Kidney (tissue), 22 donors: ENCODE measurements around the gene MYO1D. TPM values are rescaled to one million over a fixed set of nuclear protein-coding genes. Genes with fewer than 3 reads are reported as not detected.
"Not testable (repeated sequence)": the region's sequence is repeated elsewhere in the genome, so short reads cannot be mapped to it uniquely, and the experiment has no call there.

Experiments
- DNase-seq, 5 donors: peaks; one replicate each; pipeline ENCODE4 v3.0.0-alpha.2; 2013 to 2020
- FAIRE-seq: peaks from 2 replicates; lab custom pipeline; 2012; peaks lifted over from hg19 to GRCh38; lab: Jason Lieb, UNC
- H3K27ac ChIP-seq, 2 donors: one replicate each; pipeline ENCODE4 v1.7.0; 2013; ENCODE audit warnings: low read depth in 2 of 2, low read length in 2 of 2, inconsistent platforms in 1 of 2
- H3K27me3 ChIP-seq: one replicate; pipeline ENCODE4 v1.7.1; 2013; ENCODE audit warnings: low read length, inconsistent platforms; ENCODE audit not compliant: control insufficient read depth, insufficient read depth
- H3K36me3 ChIP-seq, 3 donors: one replicate each; pipeline versions ENCODE4 v1.7.0 to v1.7.1; 2013; ENCODE audit warnings: low read length in 3 of 3, control low read depth in 1 of 3, inconsistent platforms in 1 of 3; ENCODE audit not compliant: insufficient read depth in 3 of 3, control insufficient read depth in 2 of 3
- H3K4me1 ChIP-seq, 3 donors: one replicate each; pipeline versions ENCODE4 v1.7.0 to v1.7.1; 2013; ENCODE audit warnings: low read length in 3 of 3, inconsistent platforms in 1 of 3, low read depth in 1 of 3; ENCODE audit not compliant: control insufficient read depth in 2 of 3, insufficient read depth in 2 of 3
- H3K4me3 ChIP-seq, 3 donors: one replicate each; pipeline versions ENCODE4 v1.7.0 to v1.8.1; 2013; ENCODE audit warnings: low read length in 3 of 3, control low read depth in 1 of 3, inconsistent platforms in 1 of 3
- H3K9ac ChIP-seq, 3 donors: one replicate each; pipeline versions ENCODE4 v1.7.0 to v1.7.1; 2013; ENCODE audit warnings: low read length in 3 of 3, control low read depth in 1 of 3, inconsistent platforms in 1 of 3
- H3K9me3 ChIP-seq, 3 donors: one replicate each; pipeline versions ENCODE4 v1.7.0 to v1.7.1; 2013; ENCODE audit warnings: low read length in 3 of 3, control low read depth in 1 of 3, inconsistent platforms in 1 of 3; ENCODE audit not compliant: control insufficient read depth in 2 of 3, insufficient read depth in 1 of 3
- CTCF ChIP-seq: IDR thresholded peaks from 3 replicates; pipeline ENCODE4 v1.5.1; 2012; ENCODE audit warnings: mild to moderate bottlenecking, moderate library complexity, borderline replicate concordance; ENCODE audit not compliant: insufficient read depth; ENCODE audit errors: extremely low read depth
- intact Hi-C: fragments of 100-400 bp; cut with DNase I; formaldehyde crosslinking; loops from one replicate; pipeline ENCODE4 v1.11.1; 2022
- long read RNA-seq, 10 donors: library from polyadenylated mRNA in 1 of 10; unstranded in 1 of 10; transcript quantifications; one replicate each; pipeline ENCODE4 v2.0.0 and lab custom pipeline, GENCODE V29; 2021 to 2026
- polyA plus RNA-seq: library from polyadenylated mRNA; stranded (reverse); fragments of 350-450 nt; fragmentation: Illumina TruSeq; extraction: RNeasy Lipid Tissue Mini Kit (QIAGEN cat#74804); gene quantifications from one replicate; pipeline ENCODE4 v1.2.3, GENCODE V29; 2014; ENCODE audit warnings: low read depth, low replicate concordance; ENCODE audit not compliant: insufficient read depth
- total RNA-seq: library from RNA; stranded (reverse); fragmentation: NEBNext Ultra II Directional; extraction: Animal tissue kit (Norgen Biotek cat#: 25700); gene quantifications from one replicate; pipeline ENCODE4 v1.2.1, GENCODE V29; 2021
- donor health status: control.
- donor health status: control.
- donor health status: control.
- donor health status: control.
- donor health status: control.
- donor health status: DM: yes; HTN: yes; CAD: no.
- donor health status: Normal renal cell carcinoma (clear cell type).

Gene MYO1D
- total RNA-seq (99.9 TPM), polyA plus RNA-seq (21.1 TPM)
- long read RNA-seq, donor 1, full-length matches to known transcripts = 1 of 1 reads
- long read RNA-seq, donor 1, partial matches to known transcripts = 0 of 1 reads
- long read RNA-seq, donor 1, other reads (novel, unspliced or antisense) = 0 of 1 reads
- long read RNA-seq, donor 2, full-length matches to known transcripts = 3 of 3 reads
- long read RNA-seq, donor 2, partial matches to known transcripts = 0 of 3 reads
- long read RNA-seq, donor 2, other reads (novel, unspliced or antisense) = 0 of 3 reads
- long read RNA-seq, donor 3, full-length matches to known transcripts = 4 of 4 reads
- long read RNA-seq, donor 3, partial matches to known transcripts = 0 of 4 reads
- long read RNA-seq, donor 3, other reads (novel, unspliced or antisense) = 0 of 4 reads
- long read RNA-seq, donor 4, full-length matches to known transcripts = 5 of 11 reads
- long read RNA-seq, donor 4, partial matches to known transcripts = 6 of 11 reads
- long read RNA-seq, donor 4, other reads (novel, unspliced or antisense) = 0 of 11 reads
- long read RNA-seq, donor 5 = 0 reads
- long read RNA-seq, donor 6 = 0 reads
- long read RNA-seq, donor 7, full-length matches to known transcripts = 5 of 52 reads
- long read RNA-seq, donor 7, partial matches to known transcripts = 7 of 52 reads
- long read RNA-seq, donor 7, other reads (novel, unspliced or antisense) = 40 of 52 reads
- long read RNA-seq, donor 8, full-length matches to known transcripts = 3 of 3 reads
- long read RNA-seq, donor 8, partial matches to known transcripts = 0 of 3 reads
- long read RNA-seq, donor 8, other reads (novel, unspliced or antisense) = 0 of 3 reads
- long read RNA-seq, donor 9 = 0 reads
- long read RNA-seq, donor 10, full-length matches to known transcripts = 2 of 2 reads
- long read RNA-seq, donor 10, partial matches to known transcripts = 0 of 2 reads
- long read RNA-seq, donor 10, other reads (novel, unspliced or antisense) = 0 of 2 reads

GRCh38 chr17:32876417-32877163, at the start of gene MYO1D:
TSS of gene MYO1D (minus strand) at chr17:32877124. CDS start at chr17:32876872, 252 bp downstream.
- Histone ChIP-seq H3K9ac (peak within 1 kb of the TSS; percentile 43 to 69 (median 53)), H3K27ac (peak within 1 kb of the TSS; percentile 79 to 85), H3K4me1 (peaks cover 0 to 2% (median 0%) of the 10 kb centered on the region in 3 donors), H3K27me3 (no peaks in the 10 kb centered on the region), H3K9me3 (no peaks in the 10 kb centered on the region), H3K36me3 (no peaks in the 10 kb centered on the region), H3K4me3 (peak within 1 kb of the TSS; percentile 66 to 73 (median 71))
- TF ChIP-seq CTCF = no peak
- intact Hi-C loops = loop anchor here (10.0 kb wide), 1 partner anchor 92 kb away; no protein-coding TSS in a partner anchor
- DNase-seq (peak; percentile 60 to 91 (median 75)), FAIRE-seq (no peak)

- TF ChIP-seq CTCF = no peak
- Histone ChIP-seq H3K9ac (no peak overlapping the region), H3K27ac (no peak overlapping the region), H3K4me3 (no peak overlapping the region), H3K27me3 (no peaks in the 10 kb centered on the region), H3K9me3 (no peaks in the 10 kb centered on the region), H3K4me1 (peaks cover 0 to 4% (median 3%) of the 10 kb centered on the region in 3 donors), H3K36me3 (no peaks in the 10 kb centered on the region)
- FAIRE-seq (no peak), DNase-seq (no peak)
- intact Hi-C loops = no loop called here
These were observed 49.3 kb upstream of the MYO1D start for GRCh38 chr17:32926183-32926582.

- H3K9me3 ChIP-seq, H3K4me1 ChIP-seq, H3K27me3 ChIP-seq, DNase-seq, H3K27ac ChIP-seq, H3K4me3 ChIP-seq, intact Hi-C loops, H3K9ac ChIP-seq, H3K36me3 ChIP-seq, FAIRE-seq: not testable (repeated sequence)
These were observed 47.0 kb upstream of the MYO1D start for GRCh38 chr17:32923905-32924304.
